Stimulated activated naive CD4-positive, alpha-beta T cell (primary cell): ENCODE measurements around the gene OR4N2.
"Not testable (repeated sequence)": the region's sequence is repeated elsewhere in the genome, so short reads cannot be mapped to it uniquely, and the experiment has no call there.

Experiments used
- DNase-seq, 6 experiments: peaks; one replicate each; lab custom pipeline; 2025; lab: John Stamatoyannopoulos, UW

OR4N2 gene

GRCh38 chr14:19834203-19834848 lies 30.8 kb downstream of the OR4N2 start:
- DNase-seq = not testable (repeated sequence)

GRCh38 chr14:19838433-19838832 lies 34.9 kb downstream of the OR4N2 start:
- DNase-seq = no peak

GRCh38 chr14:19851365-19851764 lies 47.8 kb downstream of the OR4N2 start:
- DNase-seq = no peak

GRCh38 chr14:19866061-19866669 lies 62.6 kb downstream of the OR4N2 start:
- DNase-seq = not testable (repeated sequence)

GRCh38 chr14:19873178-19873577 lies 69.6 kb downstream of the OR4N2 start:
- DNase-seq = no peak

GRCh38 chr14:19874842-19875241 lies 71.3 kb downstream of the OR4N2 start, which contains the start of gene OR4K2:
TSS of gene OR4K2 (plus strand) at chr14:19875142. CDS start at chr14:19876268, 1,126 bp downstream.
- DNase-seq = no peak

GRCh38 chr14:19878029-19878642 lies 74.6 kb downstream of the OR4N2 start:
- peak in 2 of 6 experiments; percentile 5 to 8 for DNase-seq
